AG09319 (cell line): ENCODE results near the gene POLR1H.

Source experiments
- DNase-seq: peaks from one replicate; pipeline ENCODE4 v3.0.0-alpha.2; 2010; ENCODE audit warnings: low read depth; ENCODE audit errors: extremely low read depth
- TF ChIP-seq, protein P1 (sequence below): IDR thresholded peaks from 2 replicates; pipeline ENCODE4 v1.5.1; 2011; ENCODE audit warnings: low read depth, mild to moderate bottlenecking, inconsistent platforms, low read length, moderate library complexity

POLR1H gene

DNA sequence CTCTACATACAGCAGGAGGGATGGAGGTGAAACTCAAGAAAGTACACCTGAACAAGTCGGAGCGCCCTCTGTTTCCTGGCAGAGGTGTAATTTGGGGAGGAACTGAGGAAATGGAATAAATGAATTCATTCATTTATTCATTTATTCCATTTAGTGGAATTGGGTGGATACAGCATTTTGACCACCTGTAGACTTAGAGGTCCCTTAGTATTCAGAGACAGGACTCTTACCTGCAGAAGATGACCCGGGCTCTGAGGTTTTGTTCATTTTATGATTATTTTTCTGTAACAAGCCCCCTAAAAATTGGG is 42.8 kb downstream of the POLR1H start:
- no peak for DNase-seq
- TF ChIP-seq, protein P1, sequence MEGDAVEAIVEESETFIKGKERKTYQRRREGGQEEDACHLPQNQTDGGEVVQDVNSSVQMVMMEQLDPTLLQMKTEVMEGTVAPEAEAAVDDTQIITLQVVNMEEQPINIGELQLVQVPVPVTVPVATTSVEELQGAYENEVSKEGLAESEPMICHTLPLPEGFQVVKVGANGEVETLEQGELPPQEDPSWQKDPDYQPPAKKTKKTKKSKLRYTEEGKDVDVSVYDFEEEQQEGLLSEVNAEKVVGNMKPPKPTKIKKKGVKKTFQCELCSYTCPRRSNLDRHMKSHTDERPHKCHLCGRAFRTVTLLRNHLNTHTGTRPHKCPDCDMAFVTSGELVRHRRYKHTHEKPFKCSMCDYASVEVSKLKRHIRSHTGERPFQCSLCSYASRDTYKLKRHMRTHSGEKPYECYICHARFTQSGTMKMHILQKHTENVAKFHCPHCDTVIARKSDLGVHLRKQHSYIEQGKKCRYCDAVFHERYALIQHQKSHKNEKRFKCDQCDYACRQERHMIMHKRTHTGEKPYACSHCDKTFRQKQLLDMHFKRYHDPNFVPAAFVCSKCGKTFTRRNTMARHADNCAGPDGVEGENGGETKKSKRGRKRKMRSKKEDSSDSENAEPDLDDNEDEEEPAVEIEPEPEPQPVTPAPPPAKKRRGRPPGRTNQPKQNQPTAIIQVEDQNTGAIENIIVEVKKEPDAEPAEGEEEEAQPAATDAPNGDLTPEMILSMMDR, result no peak

DNA sequence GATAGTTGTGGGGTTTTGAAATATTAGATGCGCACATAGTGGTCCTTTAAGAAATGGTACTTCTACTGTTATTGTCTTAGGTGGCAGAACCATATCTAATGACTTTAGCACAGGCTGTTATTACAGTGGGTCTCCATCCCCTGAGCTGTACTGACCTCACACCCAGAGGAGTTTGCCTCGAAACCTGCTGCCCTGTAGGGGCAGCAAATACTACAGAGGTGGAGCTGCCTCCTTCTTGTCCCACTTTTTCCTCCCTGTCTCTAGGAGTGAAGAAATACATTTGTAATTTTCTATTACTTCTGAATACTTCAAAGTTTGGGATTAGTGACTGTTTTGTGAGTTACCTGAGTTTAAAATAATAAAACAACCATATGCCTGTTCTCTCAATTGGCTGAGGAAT is 43.6 kb downstream of the POLR1H start:
- DNase-seq, result no peak
- TF ChIP-seq, protein P1, result no peak

DNA sequence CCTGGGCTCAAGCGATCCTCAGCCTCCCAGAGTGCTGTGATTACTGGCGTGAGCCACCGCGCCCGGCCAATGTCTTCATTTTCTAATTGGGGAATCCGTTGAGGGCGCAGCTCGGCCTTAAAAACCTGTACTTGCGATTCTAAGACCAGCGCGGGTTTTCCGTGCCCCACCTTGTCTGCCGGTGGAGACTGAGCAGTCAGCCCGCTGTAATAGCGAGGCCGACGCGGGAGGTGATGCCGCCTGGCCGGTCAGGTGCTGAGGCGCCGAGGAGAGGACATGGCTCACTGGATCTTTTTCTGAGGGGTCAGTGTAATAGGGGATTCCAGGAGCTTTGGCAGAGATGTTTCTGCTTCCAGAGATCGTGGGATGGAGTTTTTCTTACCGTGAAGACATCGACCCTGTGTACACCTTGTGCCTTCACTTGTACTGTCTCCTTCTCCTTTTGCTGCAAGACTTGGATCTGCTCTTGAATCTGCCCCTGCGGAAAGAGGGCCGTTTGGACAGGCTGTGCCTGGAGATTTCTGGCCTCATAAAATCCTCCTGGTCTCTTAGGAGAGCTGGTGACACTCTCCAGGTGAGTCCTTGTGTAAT is 50.3 kb downstream of the POLR1H start:
- TF ChIP-seq, protein P1, result no peak
- no peak for DNase-seq

DNA sequence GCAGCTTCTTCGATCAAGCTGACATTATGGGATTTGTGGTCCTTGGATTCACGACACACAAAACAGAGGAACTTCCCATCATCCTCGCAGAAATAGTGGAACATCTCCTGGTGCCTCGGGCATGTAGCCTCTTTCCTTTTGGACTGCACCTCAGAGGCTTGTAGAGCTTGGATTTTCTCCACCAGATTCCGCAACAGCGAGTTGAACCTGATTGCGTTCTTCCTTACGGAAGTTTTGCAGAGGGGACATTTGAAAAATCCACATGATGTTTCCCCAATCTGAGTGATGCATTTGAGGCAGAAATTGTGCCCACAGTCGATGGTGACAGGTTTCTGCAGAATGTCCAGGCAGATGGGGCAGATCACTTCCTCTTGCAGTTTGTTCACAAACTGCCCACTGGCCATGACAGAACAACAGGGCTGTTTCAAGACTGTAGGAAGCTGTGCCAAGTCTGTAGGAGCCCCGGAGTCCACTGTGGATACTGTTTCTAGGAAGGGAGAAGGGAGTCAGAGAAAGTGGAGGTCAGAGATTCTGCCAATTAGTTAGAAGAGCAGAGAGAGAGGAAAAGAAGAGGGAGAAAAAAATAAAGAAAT is 51.4 kb downstream of the POLR1H start:
- TF ChIP-seq, protein P1, result no peak

DNA sequence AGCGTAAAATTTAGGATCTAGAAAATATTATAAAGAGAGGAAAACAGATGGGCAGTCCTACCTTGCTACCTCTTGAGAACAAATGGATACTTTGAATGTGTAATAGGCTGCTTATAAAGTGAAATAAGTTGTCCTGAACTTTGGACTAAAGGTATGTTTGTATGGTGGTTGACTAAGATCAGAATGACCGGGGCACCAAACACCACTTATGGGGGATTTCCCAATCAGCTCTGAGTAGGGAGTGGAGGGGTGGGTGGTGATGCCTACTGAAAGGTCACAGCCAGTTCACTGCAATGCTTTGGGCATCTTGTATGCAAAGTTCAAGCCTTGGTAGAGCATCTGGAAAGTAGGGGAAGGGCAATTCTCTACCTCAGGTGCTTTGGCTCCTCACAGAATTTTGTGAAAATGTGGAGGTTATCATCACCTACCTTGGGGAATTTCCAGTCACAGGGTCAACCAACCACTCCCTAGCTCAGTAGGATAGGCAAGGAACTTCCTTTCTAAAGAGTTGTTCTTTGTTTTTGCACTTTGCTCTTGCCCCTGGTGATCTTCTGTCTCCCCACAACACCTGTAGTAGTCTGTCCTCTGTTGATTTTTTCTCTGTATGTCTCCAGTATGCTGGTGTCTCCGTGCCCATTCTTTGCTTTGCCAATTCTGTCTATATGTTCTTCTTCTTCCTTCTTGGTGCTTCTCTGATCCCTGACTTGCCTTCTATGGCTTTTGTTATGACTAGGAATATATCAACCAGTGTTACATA is 52.1 kb downstream of the POLR1H start, which contains the start of gene TRIM31:
Gene TRIM31 (minus strand): TSS at position 88 of the 757 bp plus-strand sequence. CDS start 285 bp downstream, outside the sequence.
- no peak for DNase-seq
- TF ChIP-seq, protein P1, result no peak

More for the DNA sequence above, 51.4 kb downstream of the POLR1H start:
- DNase-seq, result no peak

DNA sequence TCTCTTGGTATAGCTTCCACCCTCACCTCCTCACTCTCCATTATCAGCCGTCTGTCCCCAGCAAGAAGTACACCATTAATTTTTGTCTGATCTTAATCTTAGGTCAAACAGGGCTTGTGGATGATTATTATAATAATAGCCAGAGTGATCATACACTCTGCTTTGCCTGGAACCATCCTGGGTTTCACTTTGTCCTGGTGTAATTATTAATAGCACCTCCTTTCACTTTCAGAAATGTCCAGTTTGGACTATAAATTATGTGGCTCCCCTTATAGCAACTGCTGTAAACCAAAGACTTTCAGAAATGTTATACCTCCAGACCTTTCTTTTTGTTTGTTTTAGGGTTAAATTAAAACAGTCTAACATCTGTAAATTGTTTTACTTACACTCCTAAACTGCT is 52.8 kb downstream of the POLR1H start:
- no peak for DNase-seq
- TF ChIP-seq, protein P1, result no peak
